Panc1 (cell line): ENCODE results near the gene EMD. TPM values are rescaled to one million over a fixed set of nuclear protein-coding genes. Genes with fewer than 3 reads are reported as not detected.

Experiments used
- ATAC-seq: fragments of 200-7000 bp; cut with Tn5 transposase; 2 replicates; pipeline ENCODE4 v1.9.1; 2020; ENCODE audit warnings: mild to moderate bottlenecking, moderate library complexity
- BruUV-seq: library from RNA; stranded (reverse); fragments of 400-500 nt; replicated peaks from 2 replicates; lab custom pipeline; 2021; lab: Mats Ljungman, UMichigan
- CTCF ChIA-PET: fragments of 300-600 bp; sonication (Branson Sonifier 250); formaldehyde crosslinking; loops from one replicate; lab custom pipeline; 2022; ENCODE audit warnings: antibody characterized with exemption; lab: Charles Lee
- POLR2A ChIA-PET: fragments of 300-600 bp; sonication (Branson Sonifier 250); formaldehyde crosslinking; loops from one replicate; lab custom pipeline; 2022; ENCODE audit warnings: antibody characterized with exemption; lab: Charles Lee
- DNase-seq: peaks from one replicate; pipeline ENCODE4 v3.0.0-alpha.2; 2010; ENCODE audit warnings: low read depth, low spot score
- H3K27ac ChIP-seq: 2 replicates; pipeline ENCODE4 v1.5.1; 2011; ENCODE audit warnings: mild to moderate bottlenecking, low read length, inconsistent platforms
- H3K27me3 ChIP-seq: fragments of 200-500 bp; sonication (Bioruptor generic); 2 replicates; pipeline ENCODE4 v1.6.0; 2014; ENCODE audit warnings: low read length, inconsistent platforms; ENCODE audit not compliant: control insufficient read depth, insufficient read depth
- H3K36me3 ChIP-seq: fragments of 200-500 bp; sonication (Bioruptor generic); 2 replicates; pipeline ENCODE4 v1.5.1; 2014; ENCODE audit warnings: inconsistent platforms, mild to moderate bottlenecking, low read length, moderate library complexity; ENCODE audit not compliant: control insufficient read depth, insufficient read depth
- H3K4me1 ChIP-seq: 2 replicates; pipeline ENCODE4 v1.5.1; 2011; ENCODE audit warnings: inconsistent platforms, mild to moderate bottlenecking, low read length, moderate library complexity; ENCODE audit not compliant: control insufficient read depth, insufficient read depth
- H3K4me3 ChIP-seq, 2 experiments: 2 replicates each; pipeline ENCODE4 v1.5.1; 2011 to 2012; ENCODE audit warnings: low read depth in 2 of 2, low read length in 2 of 2, mild to moderate bottlenecking in 2 of 2, inconsistent platforms in 1 of 2, moderate library complexity in 1 of 2
- H3K9me3 ChIP-seq: fragments of 200-500 bp; sonication (Bioruptor generic); 2 replicates; pipeline ENCODE4 v1.5.1; 2014; ENCODE audit warnings: low read depth, mild to moderate bottlenecking, inconsistent platforms, low read length, moderate library complexity; ENCODE audit not compliant: control insufficient read depth, insufficient read depth
- CTCF ChIP-seq: fragments of 450-650 bp; IDR thresholded peaks from 2 replicates; pipeline ENCODE4 v1.5.1; 2017; ENCODE audit warnings: mild to moderate bottlenecking
- POLR2AphosphoS5 ChIP-seq: IDR thresholded peaks from 2 replicates; pipeline ENCODE4 v1.6.1; 2012; ENCODE audit warnings: mild to moderate bottlenecking, low read depth, low read length, moderate library complexity
- REST ChIP-seq, 2 experiments: IDR thresholded peaks; 2 replicates each; pipeline ENCODE4 v1.6.1; 2011 to 2012; ENCODE audit warnings: low read depth in 2 of 2, control low read depth in 1 of 2, low read length in 1 of 2, mild to moderate bottlenecking in 1 of 2, moderate library complexity in 1 of 2; ENCODE audit not compliant: insufficient read depth in 1 of 2
- SIN3A ChIP-seq: IDR thresholded peaks from 2 replicates; pipeline ENCODE4 v1.6.1; 2012; ENCODE audit warnings: low read depth, mild to moderate bottlenecking, low read length, moderate library complexity, borderline replicate concordance; ENCODE audit not compliant: insufficient read depth
- TCF7L2 ChIP-seq: IDR thresholded peaks from 2 replicates; pipeline ENCODE4 v1.6.1; 2011; ENCODE audit warnings: mild to moderate bottlenecking, low read depth, low read length, inconsistent platforms
- in situ Hi-C: cut with HindIII; loops from 2 replicates; pipeline ENCODE4 v1.10.0; 2016; ENCODE audit warnings: low sequenced_read_pairs, low pct_unique_long_range_greater_than_20kb
- intact Hi-C: fragments of 100-400 bp; cut with micrococcal nuclease; formaldehyde crosslinking; loops from one replicate; pipeline ENCODE4 v1.10.0; 2022; ENCODE audit not compliant: unreplicated experiment
- total RNA-seq: library from RNA; stranded (reverse); gene quantifications from one replicate; pipeline ENCODE4 v1.2.1, GENCODE V29; 2021; ENCODE audit not compliant: unreplicated experiment

EMD gene
- total RNA-seq, 1 experiment from 2014 or later = 178 TPM

- Histone ChIP-seq H3K4me1 (no peaks in the 10 kb centered on the region), H3K27me3 (no peaks in the 10 kb centered on the region), H3K36me3 (peaks cover 14% of the 10 kb centered on the region), H3K27ac (no peak overlapping the region), H3K4me3 (no peak overlapping the region), H3K9me3 (no peaks in the 10 kb centered on the region)
- CTCF ChIA-PET = no interaction called here
- in situ Hi-C loops = no loop called here
- TF ChIP-seq REST (IDR thresholded peaks at IDR 0.05; ENCODE audit: insufficient read depth in 1 of 2, low read depth in 2 of 2, low read length in 1 of 2) = no peak
- TF ChIP-seq SIN3A = no peak
- no peak for TF ChIP-seq POLR2AphosphoS5
- TF ChIP-seq CTCF = no peak
- TF ChIP-seq TCF7L2 = no peak
- ATAC-seq (no peak), DNase-seq (no peak)
- intact Hi-C loops = no loop called here
- POLR2A ChIA-PET = no interaction called here
- TSS peak; percentile 49 for BruUV-seq
Observed at GRCh38 chrX:154359362-154360154, 19.5 kb upstream of the EMD start.

- DNase-seq = no peak
- no peaks in the 10 kb centered on the region for H3K27me3 ChIP-seq
- in situ Hi-C loops = no loop called here
- no peak for TF ChIP-seq REST (IDR thresholded peaks at IDR 0.05; ENCODE audit: insufficient read depth in 1 of 2, low read depth in 2 of 2, low read length in 1 of 2)
- no peak for TF ChIP-seq SIN3A
- no peak for TF ChIP-seq TCF7L2
- no peak for TF ChIP-seq CTCF
- TF ChIP-seq POLR2AphosphoS5 = no peak
- H3K9me3 ChIP-seq = no peaks in the 10 kb centered on the region
- POLR2A ChIA-PET = no interaction called here
- H3K36me3 ChIP-seq = peaks cover 14% of the 10 kb centered on the region
- intact Hi-C loops = no loop called here
- BruUV-seq = no TSS peak
- ATAC-seq = no peak
- CTCF ChIA-PET = no interaction called here
- H3K4me3 ChIP-seq = no peak overlapping the region
- H3K27ac ChIP-seq = no peak overlapping the region
- no peaks in the 10 kb centered on the region for H3K4me1 ChIP-seq
Observed at GRCh38 chrX:154360155-154360713, 18.9 kb upstream of the EMD start.
